ENCODE data around the gene RAB30. TPM values are rescaled to one million over a fixed set of nuclear protein-coding genes. Genes with fewer than 3 reads are reported as not detected.

The RAB30 gene
- total and polyA plus RNA-seq, 5 donors from 2014 or later: 13.3 to 66.3 (median 22.2) TPM

DNA sequence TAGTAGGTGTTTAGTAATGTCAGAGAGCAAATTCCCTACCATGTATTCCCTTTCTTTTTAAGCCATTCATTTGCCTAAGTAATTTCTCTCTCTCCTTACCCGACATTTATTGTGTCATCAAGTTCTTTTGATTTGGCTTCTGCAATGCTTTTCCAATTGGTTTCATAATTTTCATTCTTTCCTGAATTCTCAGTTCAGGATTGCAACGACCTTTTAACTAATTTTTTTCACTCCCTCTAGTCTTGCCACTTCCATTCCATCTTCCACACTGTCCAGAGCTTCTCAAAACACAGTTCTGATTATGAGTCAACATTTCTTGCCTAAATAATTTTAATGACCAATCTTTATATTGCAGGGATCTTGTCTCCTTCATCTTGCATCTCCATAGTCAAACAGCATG lies 41.2 kb upstream of the RAB30 start:
- no peaks in the 10 kb centered on the region for H3K9me3 Mint-ChIP-seq
- no peak overlapping the region for H3K27ac ChIP-seq (ENCODE audit: insufficient read depth, low read length, poor library complexity, severe bottlenecking)

GRCh38 chr11:83105168-83105567 lies 33.5 kb upstream of the RAB30 start:
- Mint-ChIP-seq H3K27ac (no peak overlapping the region), H3K27me3 (peaks cover 17% of the 10 kb centered on the region), H3K36me3 (no peaks in the 10 kb centered on the region), H3K9me3 (no peaks in the 10 kb centered on the region), H3K4me1 (peaks cover 0 to 5% (median 2%) of the 10 kb centered on the region in 4 donors), H3K4me3 (no peak overlapping the region)
- DNase-seq (no peak), ATAC-seq (ENCODE audit: low read depth in 2 of 2) (no peak)
- H3K4me3 ChIP-seq (ENCODE audit: low read depth, low read length): no peak overlapping the region
- no peaks in the 10 kb centered on the region for H3K36me3 ChIP-seq (ENCODE audit: control insufficient read depth, insufficient read depth, low read length)
- no peak overlapping the region for H3K27ac ChIP-seq (ENCODE audit: insufficient read depth, low read length, poor library complexity, severe bottlenecking)
- no peaks in the 10 kb centered on the region for H3K9me3 ChIP-seq (ENCODE audit: control insufficient read depth in 2 of 2, low read length in 2 of 2)
- peaks cover 8% of the 10 kb centered on the region for H3K27me3 ChIP-seq (ENCODE audit: control insufficient read depth, insufficient read depth, low read length)
- no peaks in the 10 kb centered on the region for H3K4me1 ChIP-seq (ENCODE audit: control insufficient read depth, insufficient read depth, low read length, poor library complexity, severe bottlenecking)

More for the DNA sequence above, 41.2 kb upstream of the RAB30 start:
- H3K36me3 ChIP-seq (ENCODE audit: control insufficient read depth, insufficient read depth, low read length): no peaks in the 10 kb centered on the region
- Mint-ChIP-seq H3K36me3 (peaks cover 10% of the 10 kb centered on the region), H3K27ac (no peak overlapping the region), H3K4me1 (peaks cover 9 to 31% (median 23%) of the 10 kb centered on the region in 4 donors), H3K27me3 (no peaks in the 10 kb centered on the region), H3K4me3 (peak overlapping the region in 1 of 4 donors; percentile 15)
- no peaks in the 10 kb centered on the region for H3K9me3 ChIP-seq (ENCODE audit: control insufficient read depth in 2 of 2, low read length in 2 of 2)
- no peak overlapping the region for H3K4me3 ChIP-seq (ENCODE audit: low read depth, low read length)
- peaks cover 24% of the 10 kb centered on the region for H3K4me1 ChIP-seq (ENCODE audit: control insufficient read depth, insufficient read depth, low read length, poor library complexity, severe bottlenecking)
- ATAC-seq (ENCODE audit: low read depth in 2 of 2) (no peak), DNase-seq (no peak)
- H3K27me3 ChIP-seq (ENCODE audit: control insufficient read depth, insufficient read depth, low read length): no peaks in the 10 kb centered on the region

DNA sequence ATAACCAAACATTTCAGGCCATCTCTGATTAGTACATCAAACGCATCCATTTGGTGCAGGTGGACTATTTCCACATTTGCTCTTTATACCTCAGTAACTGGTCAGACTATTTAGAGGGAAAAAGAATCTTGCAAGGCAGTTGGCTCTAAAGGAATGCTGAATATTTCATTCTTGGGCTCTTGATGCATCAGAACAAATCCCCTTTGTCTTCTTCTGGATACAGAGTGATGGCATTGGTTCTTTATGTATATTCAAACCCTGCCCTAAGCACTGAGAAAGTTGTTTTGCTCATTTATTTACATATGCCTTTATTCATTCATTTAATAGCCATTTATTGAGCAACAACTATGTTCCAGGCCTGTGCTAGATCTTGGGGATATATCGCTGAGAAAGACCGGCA lies 31.1 kb upstream of the RAB30 start:
- no peaks in the 10 kb centered on the region for H3K9me3 ChIP-seq (ENCODE audit: control insufficient read depth in 2 of 2, low read length in 2 of 2)
- H3K9me3 Mint-ChIP-seq: no peaks in the 10 kb centered on the region
- H3K36me3 ChIP-seq (ENCODE audit: control insufficient read depth, insufficient read depth, low read length): no peaks in the 10 kb centered on the region
- H3K27ac ChIP-seq (ENCODE audit: insufficient read depth, low read length, poor library complexity, severe bottlenecking): no peak overlapping the region
- no peak overlapping the region for H3K4me3 Mint-ChIP-seq
- no peaks in the 10 kb centered on the region for H3K4me1 ChIP-seq (ENCODE audit: control insufficient read depth, insufficient read depth, low read length, poor library complexity, severe bottlenecking)
- H3K36me3 Mint-ChIP-seq: no peaks in the 10 kb centered on the region
- no peak overlapping the region for H3K27ac Mint-ChIP-seq
- no peak for ATAC-seq (ENCODE audit: low read depth in 2 of 2)
- H3K4me1 Mint-ChIP-seq: peaks cover 0 to 4% (median 0%) of the 10 kb centered on the region in 4 donors
- H3K4me3 ChIP-seq (ENCODE audit: low read depth, low read length): no peak overlapping the region
- DNase-seq: no peak
- peaks cover 17% of the 10 kb centered on the region for H3K27me3 Mint-ChIP-seq
- H3K27me3 ChIP-seq (ENCODE audit: control insufficient read depth, insufficient read depth, low read length): peaks cover 8% of the 10 kb centered on the region

- DNase-seq (no peak), ATAC-seq (ENCODE audit: low read depth in 2 of 2) (no peak)
- H3K27ac Mint-ChIP-seq: no peak overlapping the region
- peaks cover 0 to 18% (median 7%) of the 10 kb centered on the region in 4 donors for H3K4me1 Mint-ChIP-seq
- no peaks in the 10 kb centered on the region for H3K27me3 Mint-ChIP-seq
- H3K4me3 Mint-ChIP-seq: no peak overlapping the region
- no peaks in the 10 kb centered on the region for H3K9me3 Mint-ChIP-seq
- Histone ChIP-seq H3K4me1 (ENCODE audit: control insufficient read depth, insufficient read depth, low read length, poor library complexity, severe bottlenecking) (no peaks in the 10 kb centered on the region), H3K27ac (ENCODE audit: insufficient read depth, low read length, poor library complexity, severe bottlenecking) (no peak overlapping the region), H3K36me3 (ENCODE audit: control insufficient read depth, insufficient read depth, low read length) (no peaks in the 10 kb centered on the region), H3K9me3 (ENCODE audit: control insufficient read depth in 2 of 2, low read length in 2 of 2) (no peaks in the 10 kb centered on the region), H3K27me3 (ENCODE audit: control insufficient read depth, insufficient read depth, low read length) (no peaks in the 10 kb centered on the region), H3K4me3 (ENCODE audit: low read depth, low read length) (no peak overlapping the region)
- H3K36me3 Mint-ChIP-seq: no peaks in the 10 kb centered on the region
Observed at GRCh38 chr11:83097429-83098075, 25.9 kb upstream of the RAB30 start.

- H3K27me3 ChIP-seq (ENCODE audit: control insufficient read depth, insufficient read depth, low read length): no peaks in the 10 kb centered on the region
- no peaks in the 10 kb centered on the region for H3K9me3 Mint-ChIP-seq
- no peak overlapping the region for H3K27ac ChIP-seq (ENCODE audit: insufficient read depth, low read length, poor library complexity, severe bottlenecking)
- H3K4me1 Mint-ChIP-seq: peaks cover 0 to 41% (median 29%) of the 10 kb centered on the region in 4 donors
- H3K4me3 ChIP-seq (ENCODE audit: low read depth, low read length): no peak overlapping the region
- H3K27ac Mint-ChIP-seq: no peak overlapping the region
- H3K27me3 Mint-ChIP-seq: no peaks in the 10 kb centered on the region
- DNase-seq: no peak
- no peaks in the 10 kb centered on the region for H3K9me3 ChIP-seq (ENCODE audit: control insufficient read depth in 2 of 2, low read length in 2 of 2)
- no peak for ATAC-seq (ENCODE audit: low read depth in 2 of 2)
- H3K36me3 ChIP-seq (ENCODE audit: control insufficient read depth, insufficient read depth, low read length): no peaks in the 10 kb centered on the region
- no peaks in the 10 kb centered on the region for H3K36me3 Mint-ChIP-seq
- H3K4me3 Mint-ChIP-seq: no peak overlapping the region
- no peaks in the 10 kb centered on the region for H3K4me1 ChIP-seq (ENCODE audit: control insufficient read depth, insufficient read depth, low read length, poor library complexity, severe bottlenecking)
Observed at GRCh38 chr11:83093634-83094033, 21.9 kb upstream of the RAB30 start.

DNA sequence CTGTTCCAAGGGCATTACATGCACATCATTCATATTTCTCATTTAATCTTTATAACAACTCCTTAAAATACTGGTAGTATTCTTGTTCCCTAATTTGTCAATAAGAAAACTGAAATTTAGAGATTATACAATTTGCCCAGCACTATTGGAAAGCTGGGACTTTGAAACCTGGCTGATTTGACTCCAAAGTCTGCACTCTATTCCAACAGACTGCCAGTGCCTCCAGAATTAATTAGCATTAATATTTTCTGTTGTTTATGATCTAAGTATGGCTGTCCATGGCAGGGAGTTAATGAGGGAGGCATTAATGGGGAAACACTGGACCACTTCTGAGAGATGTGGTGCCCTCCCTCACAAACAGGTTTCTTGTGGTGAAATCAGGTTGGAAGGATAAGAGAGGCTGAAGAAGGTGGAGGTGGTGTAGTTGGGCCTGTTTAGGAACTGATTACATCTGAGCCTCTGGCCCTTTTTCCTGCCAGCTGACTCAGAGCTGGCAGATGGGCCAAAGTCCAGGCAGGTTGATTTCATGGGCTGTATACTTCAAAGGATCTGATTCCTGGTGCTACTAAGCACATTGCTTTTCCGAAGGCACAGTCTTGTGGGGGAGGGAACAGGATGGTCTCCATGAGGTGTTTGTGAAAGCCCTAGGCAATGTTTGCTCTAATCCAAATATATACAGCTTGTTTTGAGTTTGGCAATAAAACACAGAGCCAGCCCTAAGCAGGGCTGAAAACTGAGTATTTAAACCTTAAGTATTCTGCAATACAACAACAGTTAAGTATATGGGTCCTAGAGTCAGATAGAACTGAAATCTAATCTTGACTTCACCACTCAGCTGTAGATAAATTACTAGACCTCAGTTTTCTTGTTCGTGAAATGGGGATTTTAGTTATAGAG lies 21.0 kb upstream of the RAB30 start:
- Mint-ChIP-seq H3K27me3 (no peaks in the 10 kb centered on the region), H3K9me3 (no peaks in the 10 kb centered on the region), H3K36me3 (no peaks in the 10 kb centered on the region), H3K4me1 (peaks cover under 1 to 41% (median 30%) of the 10 kb centered on the region in 4 donors), H3K4me3 (no peak overlapping the region), H3K27ac (peak overlapping the region in 1 of 3 donors; percentile 62)
- H3K36me3 ChIP-seq (ENCODE audit: control insufficient read depth, insufficient read depth, low read length): no peaks in the 10 kb centered on the region
- ATAC-seq (ENCODE audit: low read depth in 2 of 2): no peak
- no peak overlapping the region for H3K27ac ChIP-seq (ENCODE audit: insufficient read depth, low read length, poor library complexity, severe bottlenecking)
- DNase-seq: no peak
- H3K4me1 ChIP-seq (ENCODE audit: control insufficient read depth, insufficient read depth, low read length, poor library complexity, severe bottlenecking): no peaks in the 10 kb centered on the region
- no peaks in the 10 kb centered on the region for H3K27me3 ChIP-seq (ENCODE audit: control insufficient read depth, insufficient read depth, low read length)
- no peak overlapping the region for H3K4me3 ChIP-seq (ENCODE audit: low read depth, low read length)
- no peaks in the 10 kb centered on the region for H3K9me3 ChIP-seq (ENCODE audit: control insufficient read depth in 2 of 2, low read length in 2 of 2)

DNA sequence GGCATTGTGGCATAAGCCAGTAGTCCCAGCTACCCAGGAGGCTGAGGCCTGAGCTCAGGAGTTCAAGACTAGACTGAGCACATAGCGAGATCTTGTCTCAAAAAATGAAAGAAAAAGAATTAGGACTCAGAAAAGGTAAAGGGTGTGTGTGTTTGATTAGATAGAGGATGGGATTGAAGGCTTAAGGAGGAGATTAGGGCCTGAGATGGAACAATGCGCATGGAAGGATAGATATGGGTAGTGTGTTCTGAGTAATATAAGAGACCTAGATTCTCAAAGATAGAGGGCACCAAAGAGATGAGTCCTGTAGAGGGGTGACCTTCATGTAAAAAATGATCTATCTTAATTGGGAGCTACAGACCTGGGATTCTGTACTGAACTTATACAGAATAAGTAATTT lies 17.3 kb upstream of the RAB30 start:
- Histone ChIP-seq H3K4me3 (ENCODE audit: low read depth, low read length) (no peak overlapping the region), H3K4me1 (ENCODE audit: control insufficient read depth, insufficient read depth, low read length, poor library complexity, severe bottlenecking) (no peaks in the 10 kb centered on the region), H3K9me3 (ENCODE audit: control insufficient read depth in 2 of 2, low read length in 2 of 2) (no peaks in the 10 kb centered on the region), H3K27ac (ENCODE audit: insufficient read depth, low read length, poor library complexity, severe bottlenecking) (no peak overlapping the region), H3K36me3 (ENCODE audit: control insufficient read depth, insufficient read depth, low read length) (no peaks in the 10 kb centered on the region), H3K27me3 (ENCODE audit: control insufficient read depth, insufficient read depth, low read length) (no peaks in the 10 kb centered on the region)
- Mint-ChIP-seq H3K27ac (peak overlapping the region; percentile 33 to 48 (median 39)), H3K4me3 (no peak overlapping the region), H3K9me3 (no peaks in the 10 kb centered on the region), H3K36me3 (no peaks in the 10 kb centered on the region), H3K4me1 (peaks cover 17 to 49% (median 35%) of the 10 kb centered on the region in 4 donors), H3K27me3 (no peaks in the 10 kb centered on the region)
- DNase-seq (peak in 1 of 3 donors; percentile 9), ATAC-seq (ENCODE audit: low read depth in 2 of 2) (no peak)
